Ascending aorta (tissue), 2 donors: Measurements from ENCODE around the gene AKAP13. TPM values are rescaled to one million over a fixed set of nuclear protein-coding genes. Genes with fewer than 3 reads are reported as not detected.

Experiments
- DNase-seq, 2 donors: peaks; one replicate each; pipeline ENCODE4 v3.0.0-alpha.2; 2019; ENCODE audit warnings: low spot score in 2 of 2
- H3K27ac ChIP-seq, 2 donors: fragments of 200-600 bp; sonication (generic); one replicate each; pipeline ENCODE4 v1.5.1; 2016 to 2017; ENCODE audit warnings: mild to moderate bottlenecking in 1 of 2
- H3K27me3 ChIP-seq: fragments of 200-600 bp; sonication (generic); one replicate; pipeline ENCODE4 v1.5.1; 2017
- H3K36me3 ChIP-seq, 2 donors: fragments of 200-600 bp; sonication (generic); one replicate each; pipeline ENCODE4 v1.5.1; 2016
- H3K4me1 ChIP-seq, 2 donors: fragments of 200-600 bp; sonication (generic); one replicate each; pipeline ENCODE4 v1.5.1; 2016 to 2017; ENCODE audit warnings: mild to moderate bottlenecking in 1 of 2
- H3K4me3 ChIP-seq, 2 donors: fragments of 200-600 bp; sonication (generic); one replicate each; pipeline ENCODE4 v1.5.1; 2016 to 2017; ENCODE audit warnings: mild to moderate bottlenecking in 1 of 2
- H3K9me3 ChIP-seq, 2 donors: fragments of 200-600 bp; sonication (generic); one replicate each; pipeline ENCODE4 v1.5.1; 2016
- intact Hi-C: fragments of 100-400 bp; cut with DNase I; formaldehyde crosslinking; loops from one replicate; pipeline ENCODE4 v1.15.1; 2023
- total RNA-seq: library from RNA; depleted of rRNA; stranded (reverse); fragments of >200 nt; gene quantifications from one replicate; pipeline ENCODE4 v1.1.0, GENCODE V29; 2016
- TF ChIP-seq, protein P1 (sequence below), 3 experiments: fragments of 200-600 bp in 2 of 3; fragments of 450-650 bp in 1 of 3; sonication (generic) in 2 of 3; IDR thresholded peaks; one replicate each; pipeline ENCODE4 v1.5.1; 2016 to 2019; ENCODE audit warnings: antibody characterized with exemption in 3 of 3, mild to moderate bottlenecking in 1 of 3, moderate library complexity in 1 of 3

AKAP13 gene
- total RNA-seq, 1 donor from 2014 or later: 74.3 TPM

DNA sequence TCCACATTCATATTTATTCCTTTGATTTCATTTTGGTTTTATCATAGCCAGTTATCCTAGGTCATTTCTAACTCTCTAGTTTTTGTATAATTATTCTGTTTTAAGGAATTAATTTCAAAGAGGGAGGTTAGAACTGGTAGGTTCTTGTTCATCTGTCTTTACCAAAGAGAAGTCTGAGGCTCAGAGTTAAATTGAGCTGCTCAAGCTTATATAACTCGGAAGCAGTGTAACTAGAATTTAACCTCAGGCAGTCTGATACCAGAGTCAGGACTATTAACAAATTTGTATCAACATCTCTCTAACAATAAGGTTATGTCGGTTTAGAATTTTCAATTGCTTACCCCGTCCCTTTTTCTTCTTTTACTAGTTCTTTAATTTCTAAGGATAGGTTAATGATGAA is 84.1 kb downstream of the AKAP13 start:
- Histone ChIP-seq H3K27ac (no peak overlapping the region), H3K4me3 (no peak overlapping the region), H3K36me3 (no peaks in the 10 kb centered on the region), H3K27me3 (no peaks in the 10 kb centered on the region), H3K9me3 (no peaks in the 10 kb centered on the region), H3K4me1 (peaks cover 3% of the 10 kb centered on the region in 2 donors)
- intact Hi-C loops: no loop called here
- DNase-seq: no peak
- TF ChIP-seq, protein P1, sequence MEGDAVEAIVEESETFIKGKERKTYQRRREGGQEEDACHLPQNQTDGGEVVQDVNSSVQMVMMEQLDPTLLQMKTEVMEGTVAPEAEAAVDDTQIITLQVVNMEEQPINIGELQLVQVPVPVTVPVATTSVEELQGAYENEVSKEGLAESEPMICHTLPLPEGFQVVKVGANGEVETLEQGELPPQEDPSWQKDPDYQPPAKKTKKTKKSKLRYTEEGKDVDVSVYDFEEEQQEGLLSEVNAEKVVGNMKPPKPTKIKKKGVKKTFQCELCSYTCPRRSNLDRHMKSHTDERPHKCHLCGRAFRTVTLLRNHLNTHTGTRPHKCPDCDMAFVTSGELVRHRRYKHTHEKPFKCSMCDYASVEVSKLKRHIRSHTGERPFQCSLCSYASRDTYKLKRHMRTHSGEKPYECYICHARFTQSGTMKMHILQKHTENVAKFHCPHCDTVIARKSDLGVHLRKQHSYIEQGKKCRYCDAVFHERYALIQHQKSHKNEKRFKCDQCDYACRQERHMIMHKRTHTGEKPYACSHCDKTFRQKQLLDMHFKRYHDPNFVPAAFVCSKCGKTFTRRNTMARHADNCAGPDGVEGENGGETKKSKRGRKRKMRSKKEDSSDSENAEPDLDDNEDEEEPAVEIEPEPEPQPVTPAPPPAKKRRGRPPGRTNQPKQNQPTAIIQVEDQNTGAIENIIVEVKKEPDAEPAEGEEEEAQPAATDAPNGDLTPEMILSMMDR (IDR thresholded peaks at IDR 0.05): no peak

DNA sequence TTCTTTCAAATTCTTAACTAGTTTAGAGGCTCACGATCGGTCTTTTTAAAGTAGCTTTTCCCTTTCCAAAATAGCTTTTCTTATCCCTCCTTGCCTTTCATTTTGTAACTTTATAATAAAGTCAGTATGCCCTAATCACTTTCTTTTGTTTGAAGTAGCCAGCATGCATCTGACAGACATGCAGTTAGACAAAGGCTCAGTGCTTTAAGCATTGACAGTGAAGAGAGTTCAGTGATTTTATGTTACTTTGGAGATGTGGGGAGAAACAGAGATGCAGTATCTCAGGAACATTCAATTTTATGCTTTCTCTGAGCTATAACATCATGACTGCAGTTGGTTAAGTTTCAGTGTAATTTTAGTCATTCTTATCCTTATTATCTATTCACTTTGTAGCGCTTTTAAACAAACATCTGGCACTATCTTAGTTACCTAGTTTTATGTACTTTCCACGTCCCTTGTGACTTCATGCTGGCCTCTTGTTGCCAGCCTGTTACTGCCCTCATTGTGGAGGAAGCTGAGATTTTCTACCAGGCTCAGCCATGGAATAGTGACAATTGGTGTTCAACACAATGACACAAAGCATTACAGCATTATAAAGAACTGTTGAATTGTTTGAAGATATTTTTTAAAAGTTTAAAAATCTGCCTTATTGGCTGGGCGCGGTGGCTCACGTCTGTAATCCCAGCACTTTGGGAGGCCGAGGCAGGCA is 90.3 kb downstream of the AKAP13 start:
- Histone ChIP-seq H3K9me3 (no peaks in the 10 kb centered on the region), H3K36me3 (no peaks in the 10 kb centered on the region), H3K4me3 (no peak overlapping the region), H3K27me3 (no peaks in the 10 kb centered on the region), H3K4me1 (peaks cover 0 to 3% of the 10 kb centered on the region in 2 donors), H3K27ac (no peak overlapping the region)
- TF ChIP-seq, protein P1 (IDR thresholded peaks at IDR 0.05): no peak
- no peak for DNase-seq
- intact Hi-C loops: no loop called here

DNA sequence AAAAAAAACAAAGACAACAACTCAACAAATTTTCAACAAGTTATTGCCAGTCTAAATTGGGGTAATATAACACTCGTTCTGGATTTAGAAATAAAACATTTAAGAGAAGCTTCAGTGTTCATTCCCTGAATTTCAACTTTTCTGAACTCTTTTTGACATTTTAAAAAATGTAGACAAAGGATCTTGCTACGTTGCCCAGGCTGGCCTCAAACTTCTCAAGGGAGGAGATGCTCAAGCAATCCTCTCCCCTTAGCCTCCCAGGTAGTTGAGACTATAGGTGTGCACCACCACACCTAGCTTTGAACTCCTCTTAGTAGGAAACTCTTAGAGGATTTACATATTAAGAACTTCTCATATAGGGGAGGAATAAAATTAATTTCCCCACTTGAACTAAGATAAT is 91.9 kb downstream of the AKAP13 start:
- DNase-seq: no peak
- Histone ChIP-seq H3K4me3 (no peak overlapping the region), H3K27me3 (no peaks in the 10 kb centered on the region), H3K36me3 (no peaks in the 10 kb centered on the region), H3K4me1 (peaks cover 0 to 3% of the 10 kb centered on the region in 2 donors), H3K27ac (no peak overlapping the region), H3K9me3 (no peaks in the 10 kb centered on the region)
- TF ChIP-seq, protein P1 (IDR thresholded peaks at IDR 0.05): no peak
- intact Hi-C loops: no loop called here

DNA sequence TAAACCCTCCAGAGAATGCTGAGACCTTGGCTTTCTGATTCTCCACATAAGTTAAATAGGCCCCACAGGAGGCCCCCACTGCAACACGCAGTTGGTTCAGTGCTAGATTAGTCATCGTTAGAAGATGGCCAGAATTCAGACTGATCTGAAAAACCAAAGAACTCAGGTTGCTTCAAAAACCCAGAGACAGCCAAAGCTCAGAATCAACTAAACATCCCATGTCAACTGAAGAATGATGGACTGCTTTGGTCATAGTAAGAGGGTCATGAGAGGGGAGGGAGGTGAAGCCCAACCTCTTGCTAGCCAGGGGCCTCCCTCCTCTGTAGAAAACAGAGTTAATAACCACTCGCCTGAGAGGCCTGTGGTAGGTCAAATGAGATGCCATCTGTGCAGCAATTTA is 93.1 kb downstream of the AKAP13 start:
- no peak overlapping the region for H3K4me3 ChIP-seq
- H3K27me3 ChIP-seq: no peaks in the 10 kb centered on the region
- no peaks in the 10 kb centered on the region for H3K36me3 ChIP-seq
- peaks cover 0 to 3% of the 10 kb centered on the region in 2 donors for H3K4me1 ChIP-seq
- no peak for DNase-seq
- TF ChIP-seq, protein P1 (IDR thresholded peaks at IDR 0.05): no peak
- intact Hi-C loops: no loop called here
- H3K27ac ChIP-seq: no peak overlapping the region
- no peaks in the 10 kb centered on the region for H3K9me3 ChIP-seq

DNA sequence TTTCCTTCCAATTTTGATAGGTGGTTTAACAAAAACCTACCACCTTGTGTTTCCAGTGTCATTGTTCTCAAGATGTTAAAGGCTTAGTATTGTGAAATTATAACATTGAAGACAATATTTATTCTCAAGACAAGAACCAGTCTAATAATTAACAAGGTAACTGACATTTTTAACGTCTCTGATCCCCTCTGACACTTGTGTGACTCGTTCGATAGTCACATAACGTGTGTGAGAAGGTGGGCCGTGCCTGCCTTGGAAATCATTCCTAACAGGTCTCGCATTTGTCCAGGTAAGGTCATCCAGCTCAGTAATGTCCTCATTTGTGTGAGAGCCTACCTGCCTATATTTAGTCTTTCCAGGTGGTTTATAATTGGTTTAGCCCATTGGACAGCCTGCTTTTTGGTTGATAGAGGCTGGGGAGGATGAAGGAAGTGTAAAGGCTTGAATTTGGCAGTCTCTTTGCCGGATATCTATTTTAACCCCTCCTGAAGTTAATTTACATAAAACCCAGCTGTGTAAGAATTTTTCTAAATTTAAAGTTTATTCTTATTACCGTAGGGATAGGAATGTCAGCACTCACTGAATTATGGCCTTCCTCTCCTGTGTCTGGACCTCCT is 94.4 kb downstream of the AKAP13 start:
- TF ChIP-seq, protein P1 (IDR thresholded peaks at IDR 0.05): no peak
- H3K27me3 ChIP-seq: no peaks in the 10 kb centered on the region
- DNase-seq: no peak
- no peaks in the 10 kb centered on the region for H3K9me3 ChIP-seq
- intact Hi-C loops: no loop called here
- H3K36me3 ChIP-seq: no peaks in the 10 kb centered on the region
- no peak overlapping the region for H3K4me3 ChIP-seq
- peaks cover 3% of the 10 kb centered on the region in 2 donors for H3K4me1 ChIP-seq
- H3K27ac ChIP-seq: no peak overlapping the region
